ENCODE data around the gene OLFML3.

DNA sequence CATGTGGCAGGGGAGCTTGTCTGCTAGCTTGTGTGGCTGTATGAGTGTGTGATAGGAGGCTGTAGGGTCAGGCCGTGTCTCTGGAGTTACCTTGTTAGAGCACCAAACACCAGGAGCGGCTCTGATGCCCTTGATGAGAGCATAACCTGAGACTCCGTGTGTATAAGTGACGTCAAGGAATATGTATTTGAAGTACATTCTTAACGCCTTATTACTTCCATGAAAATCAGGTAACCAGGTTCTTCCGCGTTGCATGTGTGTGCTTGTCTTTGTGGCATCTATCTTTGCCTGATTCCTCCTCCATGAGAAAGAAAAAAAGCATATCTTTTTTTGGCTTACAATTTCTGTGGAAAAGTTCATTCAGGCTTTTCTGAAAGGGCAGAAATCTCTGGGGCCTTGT is 4.6 kb downstream of the OLFML3 start:
- TF ChIP-seq, protein P1, sequence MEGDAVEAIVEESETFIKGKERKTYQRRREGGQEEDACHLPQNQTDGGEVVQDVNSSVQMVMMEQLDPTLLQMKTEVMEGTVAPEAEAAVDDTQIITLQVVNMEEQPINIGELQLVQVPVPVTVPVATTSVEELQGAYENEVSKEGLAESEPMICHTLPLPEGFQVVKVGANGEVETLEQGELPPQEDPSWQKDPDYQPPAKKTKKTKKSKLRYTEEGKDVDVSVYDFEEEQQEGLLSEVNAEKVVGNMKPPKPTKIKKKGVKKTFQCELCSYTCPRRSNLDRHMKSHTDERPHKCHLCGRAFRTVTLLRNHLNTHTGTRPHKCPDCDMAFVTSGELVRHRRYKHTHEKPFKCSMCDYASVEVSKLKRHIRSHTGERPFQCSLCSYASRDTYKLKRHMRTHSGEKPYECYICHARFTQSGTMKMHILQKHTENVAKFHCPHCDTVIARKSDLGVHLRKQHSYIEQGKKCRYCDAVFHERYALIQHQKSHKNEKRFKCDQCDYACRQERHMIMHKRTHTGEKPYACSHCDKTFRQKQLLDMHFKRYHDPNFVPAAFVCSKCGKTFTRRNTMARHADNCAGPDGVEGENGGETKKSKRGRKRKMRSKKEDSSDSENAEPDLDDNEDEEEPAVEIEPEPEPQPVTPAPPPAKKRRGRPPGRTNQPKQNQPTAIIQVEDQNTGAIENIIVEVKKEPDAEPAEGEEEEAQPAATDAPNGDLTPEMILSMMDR (conservative IDR thresholded peaks at IDR 0.05; ENCODE audit: low read depth, low read length), result no peak
- TF ChIP-seq EZH2 (IDR thresholded peaks at IDR 0.05; ENCODE audit: borderline replicate concordance, low read depth, low read length, poor library complexity, severe bottlenecking), result no peak
